ENCODE results near the gene NLK.

- TF ChIP-seq BHLHE40 (IDR thresholded peaks at IDR 0.05; ENCODE audit: borderline replicate concordance) (no peak), SUZ12 (IDR thresholded peaks at IDR 0.05) (no peak), HDGF (IDR thresholded peaks at IDR 0.05; ENCODE audit: borderline replicate concordance) (no peak), PKNOX1 (IDR thresholded peaks at IDR 0.05) (no peak), CTBP1 (IDR thresholded peaks at IDR 0.05; ENCODE audit: borderline replicate concordance) (no peak)
These were observed 158.8 kb downstream of the NLK start for GRCh38 chr17:28201315-28201714.

Data from HEK293T (cell line).